GM19372 (cell line): Measurements from ENCODE around the gene NPHP4.
"Not testable (repeated sequence)": the region's sequence is repeated elsewhere in the genome, so short reads cannot be mapped to it uniquely, and the experiment has no call there.

Source experiments
- ATAC-seq: cut with Tn5 transposase; IDR thresholded peaks from one replicate; pipeline ENCODE4 v1.9.1; 2021; ENCODE audit warnings: mild to moderate bottlenecking, low read depth, moderate library complexity; ENCODE audit not compliant: unreplicated experiment

The NPHP4 gene

DNA sequence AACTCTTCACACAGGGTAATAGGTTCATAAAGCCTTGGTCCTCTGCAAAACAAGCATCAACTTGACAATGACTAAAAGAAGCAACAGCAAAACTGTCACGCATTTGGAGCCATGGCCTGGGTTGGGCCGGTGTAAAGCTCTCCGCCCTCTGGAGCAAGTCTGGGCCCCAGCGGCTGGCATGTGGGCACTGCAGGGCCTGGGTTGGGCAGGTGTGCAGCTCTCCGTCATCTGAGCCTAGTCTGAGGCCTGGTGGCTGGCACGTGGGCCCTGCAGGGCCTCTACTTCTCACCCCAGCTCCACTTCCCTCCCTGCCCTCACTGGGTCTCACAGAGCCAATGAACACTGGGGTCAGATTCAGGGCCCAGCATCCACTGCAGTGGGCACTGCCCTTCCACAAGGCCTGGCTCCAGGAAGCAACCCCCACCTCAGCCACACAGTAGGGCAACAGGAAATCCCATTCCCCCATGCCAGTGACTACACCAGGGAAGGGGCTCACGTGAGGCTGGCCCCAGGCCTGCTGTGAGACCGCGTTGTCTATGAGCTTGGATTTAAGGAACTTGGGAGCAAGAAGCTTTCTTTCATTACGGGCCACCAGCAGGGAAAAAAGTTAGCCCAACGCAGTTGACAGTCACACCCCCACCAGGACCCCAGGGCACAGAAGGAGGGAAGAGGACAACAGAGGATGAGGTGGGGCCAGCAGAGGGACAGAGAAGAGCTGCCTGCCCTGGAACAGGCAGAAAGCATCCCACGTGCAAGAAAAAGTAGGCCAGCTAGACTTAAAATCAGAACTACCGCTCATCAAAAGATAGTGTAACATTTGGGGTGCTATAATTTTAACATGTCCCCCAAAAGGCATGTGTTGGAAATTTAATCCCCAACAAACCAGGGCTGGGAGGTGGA is 52.7 kb downstream of the NPHP4 start:
- ATAC-seq, result no peak

DNA sequence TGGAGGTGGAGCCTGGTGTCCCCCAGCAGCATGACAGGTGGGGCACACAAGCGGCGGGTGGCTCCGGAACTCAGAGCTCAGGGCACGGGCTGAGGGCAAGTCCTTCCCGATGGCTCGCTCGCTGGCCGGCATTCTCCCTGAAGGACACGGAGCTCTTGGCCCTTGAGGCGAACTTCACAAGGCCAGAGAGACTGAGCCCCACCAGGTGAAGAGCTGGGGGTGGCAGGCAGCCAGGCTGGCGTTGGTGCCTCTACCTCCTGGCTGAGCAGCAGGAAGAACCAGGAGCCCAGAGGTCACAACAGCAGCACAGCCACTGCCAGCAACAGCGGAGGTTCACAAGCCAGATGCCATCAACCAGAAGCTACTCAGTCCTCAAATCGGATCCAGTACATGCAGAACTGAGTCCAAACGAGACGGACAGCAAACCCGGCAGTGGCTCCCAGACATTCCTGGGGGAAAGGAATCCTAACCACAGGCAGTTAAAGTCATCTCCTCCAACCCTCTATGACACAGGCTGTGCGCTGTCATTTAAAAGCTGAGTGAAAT is 54.1 kb downstream of the NPHP4 start:
- no peak for ATAC-seq

DNA sequence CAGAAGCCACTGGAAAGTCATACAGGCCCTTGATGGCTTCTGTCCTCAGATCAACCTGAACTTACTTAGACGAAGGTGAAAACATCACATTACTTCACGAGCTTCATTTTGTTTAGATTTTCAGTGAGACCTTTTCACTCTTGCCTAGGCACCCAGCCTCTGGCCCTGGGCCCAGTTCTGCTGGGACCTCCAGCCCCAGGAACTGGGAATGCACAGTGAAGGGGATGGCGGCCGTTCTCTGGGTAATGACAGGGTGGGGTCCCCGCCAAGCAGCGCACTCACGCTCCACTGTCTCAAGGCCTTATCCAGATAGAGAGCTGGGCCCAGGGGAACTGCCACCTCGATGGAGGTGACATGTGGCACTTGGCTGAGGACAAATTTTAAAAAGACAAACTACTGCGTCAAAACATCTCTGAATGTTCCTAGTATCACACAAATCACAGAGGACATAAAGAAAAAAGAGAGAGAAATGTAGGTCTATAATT is 54.8 kb downstream of the NPHP4 start:
- ATAC-seq, result no peak

DNA sequence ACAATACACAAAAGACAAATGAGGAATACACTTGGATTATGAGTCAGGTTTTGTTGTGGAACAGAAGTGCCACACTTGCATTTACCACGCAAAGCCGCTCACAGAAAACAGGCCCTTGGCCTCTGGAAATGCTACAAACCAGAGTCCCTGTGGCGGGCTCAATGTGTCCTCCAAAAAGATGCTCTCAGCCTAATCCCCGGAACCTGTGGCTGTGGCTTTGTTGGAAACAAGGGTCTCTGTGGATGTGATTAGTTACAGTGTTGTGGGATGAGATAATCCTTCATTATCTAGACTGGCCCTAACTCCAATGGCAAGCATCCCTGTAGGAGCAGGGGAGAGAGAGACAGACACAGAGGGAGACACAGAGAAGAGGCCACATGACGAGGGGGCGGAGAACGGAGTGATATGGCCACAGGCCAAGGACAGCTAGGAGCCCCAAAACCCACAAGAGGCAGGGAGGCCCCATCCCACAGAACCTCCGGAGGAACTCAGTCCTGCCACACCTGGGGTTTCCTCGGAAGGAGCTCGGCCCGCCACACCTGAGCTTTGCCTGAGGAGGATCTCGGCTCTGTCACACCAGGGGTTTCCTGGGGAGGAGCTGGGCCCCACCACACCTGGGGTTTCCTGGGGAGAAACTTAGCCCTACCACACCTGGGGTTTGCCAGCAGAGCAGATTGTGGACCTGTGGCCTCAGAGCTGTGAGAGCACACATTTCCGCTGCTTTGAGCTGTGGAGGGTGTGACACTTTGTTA is 55.4 kb downstream of the NPHP4 start:
- ATAC-seq, result no peak

DNA sequence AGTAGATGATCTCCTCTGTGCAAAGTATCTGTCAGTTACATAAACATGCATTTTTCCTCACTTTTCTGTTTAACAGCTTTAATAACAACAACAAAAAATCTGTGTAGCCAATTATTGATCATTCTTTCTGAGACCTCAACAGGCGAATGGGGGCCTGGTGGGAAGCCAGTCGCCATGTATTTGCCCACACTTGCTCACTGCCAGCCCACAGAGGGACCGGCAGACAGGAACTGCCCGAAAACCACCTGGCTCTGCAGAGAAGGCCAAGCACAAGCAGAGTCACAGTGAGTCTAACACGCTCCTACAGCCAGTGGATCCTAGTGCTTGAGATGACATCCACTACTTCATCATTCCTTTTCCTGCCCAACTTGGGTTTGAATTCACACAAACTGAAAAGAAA is 56.1 kb downstream of the NPHP4 start:
- ATAC-seq, result no peak

DNA sequence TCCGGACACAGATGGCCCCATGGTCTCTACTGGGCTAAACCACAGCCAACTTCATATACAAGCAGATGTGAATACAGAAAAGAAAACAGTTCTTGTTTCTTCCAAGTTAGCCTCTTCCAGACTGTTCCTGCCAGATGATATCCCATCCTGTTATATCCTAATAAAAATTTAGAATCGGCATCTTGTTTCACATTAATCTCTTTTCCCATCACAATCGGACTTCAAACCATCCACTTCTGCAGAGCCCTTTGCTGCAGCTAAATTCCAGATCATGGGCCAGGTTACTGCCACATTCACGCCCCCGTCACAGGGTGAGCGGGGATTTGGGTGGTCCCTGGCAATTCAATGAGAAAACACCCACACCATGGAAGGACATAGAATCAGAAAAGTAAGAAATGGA is 57.2 kb downstream of the NPHP4 start:
- ATAC-seq, result no peak

DNA sequence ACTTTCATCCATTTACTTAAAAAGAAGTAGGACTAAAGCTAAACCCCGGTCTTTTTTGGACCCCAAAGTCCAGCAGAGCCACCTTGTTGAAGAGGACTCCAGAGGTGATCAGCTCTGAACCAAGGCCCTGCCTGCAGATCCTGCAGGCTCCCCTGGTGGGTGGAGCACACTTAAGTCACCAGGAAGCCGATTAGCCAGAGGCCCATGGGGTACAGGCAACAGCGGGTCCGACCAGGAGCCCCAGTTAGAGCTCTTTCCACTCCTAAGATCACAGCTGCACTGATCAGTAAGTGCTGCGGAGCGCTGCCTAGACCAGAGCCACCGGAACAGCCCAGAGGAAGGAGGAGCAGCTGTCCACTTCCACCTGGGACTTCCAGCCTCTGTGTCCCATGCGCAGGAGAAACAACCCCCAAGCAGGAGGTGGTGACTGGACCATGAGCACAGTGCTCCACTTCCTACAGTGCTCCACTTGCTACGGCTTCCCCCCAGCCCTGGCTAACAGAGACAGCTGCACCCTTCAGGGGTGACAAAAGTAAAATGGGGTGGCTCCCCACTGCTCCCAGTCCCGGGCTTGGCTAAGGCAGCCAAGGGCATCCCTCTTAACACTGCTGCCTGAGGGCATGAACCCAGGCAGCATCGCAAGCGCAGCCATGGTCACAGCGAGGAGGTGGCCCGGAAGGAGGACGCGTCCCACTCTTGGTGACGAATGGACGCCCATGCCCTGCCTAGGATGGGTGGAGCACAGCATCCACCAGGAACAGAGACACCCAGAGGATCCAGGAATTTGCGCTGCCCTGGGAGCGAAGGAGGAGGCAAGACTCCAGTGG is 58.0 kb downstream of the NPHP4 start:
- ATAC-seq, result no peak

DNA sequence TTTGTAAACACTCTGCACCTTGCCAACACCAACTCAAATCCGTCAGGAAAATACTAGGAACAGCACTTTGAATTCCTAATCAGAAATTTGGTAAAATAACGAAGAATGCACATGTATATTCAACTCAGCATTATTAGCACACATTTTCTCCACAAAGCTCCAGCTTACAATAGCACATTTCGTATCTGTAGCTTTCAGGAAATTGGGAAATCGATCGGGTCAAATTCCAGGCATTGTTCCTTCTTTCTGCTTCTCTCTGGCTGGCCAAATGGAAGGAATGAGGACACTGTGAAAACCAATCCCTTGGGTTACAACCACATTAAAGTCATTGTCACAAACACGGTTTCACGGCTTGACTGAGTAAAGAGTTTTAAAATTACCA is 58.6 kb downstream of the NPHP4 start:
- no peak for ATAC-seq

DNA sequence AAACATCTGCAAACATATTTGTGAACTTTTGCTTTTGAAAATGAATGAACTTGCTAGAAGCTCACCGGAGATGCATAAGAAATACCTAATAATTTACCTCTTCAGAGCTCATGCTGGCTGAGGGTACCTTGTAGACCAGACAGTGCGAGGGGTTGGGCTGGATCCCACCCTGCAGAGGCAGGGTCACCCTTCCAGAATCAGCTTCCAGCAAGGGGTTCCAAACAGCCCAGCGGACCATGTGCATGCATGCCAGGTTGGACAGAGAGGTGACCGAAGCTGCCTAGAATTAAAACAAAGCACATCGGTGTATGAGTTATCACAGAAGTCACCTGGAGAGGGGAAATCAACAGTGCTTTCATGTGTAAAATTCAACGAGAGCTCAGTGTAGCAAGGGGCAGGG is 59.2 kb downstream of the NPHP4 start:
- no peak for ATAC-seq

DNA sequence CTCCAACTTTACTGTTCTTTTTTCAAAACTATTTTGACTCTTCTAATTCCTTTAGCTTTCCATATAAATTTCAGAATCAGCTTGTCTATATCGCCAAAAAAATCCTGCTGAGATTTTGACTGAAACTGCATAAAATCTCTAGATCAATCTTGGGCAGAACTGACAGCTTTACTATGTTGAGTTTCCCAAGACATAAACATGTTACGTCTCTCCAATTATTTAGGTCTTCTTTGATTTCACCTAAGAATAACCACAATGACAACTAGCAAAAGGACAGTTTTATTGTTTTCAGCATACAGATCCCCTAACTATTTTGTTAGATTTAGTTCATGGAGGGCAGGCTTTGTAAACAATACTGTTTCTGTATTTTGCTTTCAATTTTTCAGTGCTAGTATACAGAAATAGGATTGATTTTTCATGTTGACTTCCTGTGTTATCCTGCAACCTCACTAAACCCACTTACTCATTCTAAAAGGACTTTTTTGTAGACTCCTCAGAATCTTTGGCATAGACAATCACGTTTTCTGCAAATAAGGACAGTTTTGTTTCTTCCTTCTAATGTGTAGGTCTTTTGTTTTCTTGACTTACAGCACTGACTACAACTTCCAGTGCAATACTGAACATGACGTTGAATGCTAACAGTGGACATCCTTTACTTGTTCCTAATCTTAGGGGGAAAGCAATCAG is 63.4 kb downstream of the NPHP4 start:
- ATAC-seq, result no peak

DNA sequence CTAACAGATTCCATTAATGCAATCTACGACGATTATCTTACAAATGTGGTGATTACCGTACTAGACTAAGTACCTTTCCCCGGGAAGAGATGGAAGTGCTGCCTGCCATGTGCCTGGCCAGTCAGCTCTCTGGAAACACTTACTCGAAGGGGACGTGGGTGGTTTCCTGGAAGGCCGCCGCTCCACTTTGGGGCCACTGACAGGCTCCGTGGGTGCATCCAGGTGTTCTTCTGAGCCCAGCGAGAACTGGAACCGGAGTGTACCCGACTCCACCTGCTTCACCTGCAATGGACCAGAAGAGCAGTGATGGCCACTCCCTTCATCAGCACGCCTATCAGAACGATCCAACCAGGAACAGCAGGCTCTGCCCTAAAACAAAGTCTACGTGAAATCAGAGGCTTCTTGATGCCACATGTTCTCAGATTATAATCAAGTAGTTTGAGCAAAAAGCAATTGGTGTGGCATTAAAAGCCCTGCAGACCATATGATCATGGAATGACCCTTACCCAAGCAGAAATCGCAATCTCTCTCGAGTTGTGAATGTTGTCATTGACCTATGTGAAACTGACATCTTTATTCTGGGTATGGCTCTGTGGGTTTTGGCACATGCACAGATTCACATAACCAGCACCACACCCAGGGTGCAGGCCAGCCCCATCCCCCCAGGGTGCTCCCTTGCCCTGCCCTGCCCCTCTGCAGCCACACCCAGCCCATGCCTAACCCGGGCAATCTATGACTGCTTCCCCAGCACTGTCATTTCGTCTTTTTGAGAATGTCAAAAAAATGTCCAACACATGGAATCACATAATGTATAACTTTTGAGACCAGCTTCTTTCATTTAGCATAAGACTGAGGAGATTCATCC is 64.5 kb downstream of the NPHP4 start:
- ATAC-seq, result no peak

DNA sequence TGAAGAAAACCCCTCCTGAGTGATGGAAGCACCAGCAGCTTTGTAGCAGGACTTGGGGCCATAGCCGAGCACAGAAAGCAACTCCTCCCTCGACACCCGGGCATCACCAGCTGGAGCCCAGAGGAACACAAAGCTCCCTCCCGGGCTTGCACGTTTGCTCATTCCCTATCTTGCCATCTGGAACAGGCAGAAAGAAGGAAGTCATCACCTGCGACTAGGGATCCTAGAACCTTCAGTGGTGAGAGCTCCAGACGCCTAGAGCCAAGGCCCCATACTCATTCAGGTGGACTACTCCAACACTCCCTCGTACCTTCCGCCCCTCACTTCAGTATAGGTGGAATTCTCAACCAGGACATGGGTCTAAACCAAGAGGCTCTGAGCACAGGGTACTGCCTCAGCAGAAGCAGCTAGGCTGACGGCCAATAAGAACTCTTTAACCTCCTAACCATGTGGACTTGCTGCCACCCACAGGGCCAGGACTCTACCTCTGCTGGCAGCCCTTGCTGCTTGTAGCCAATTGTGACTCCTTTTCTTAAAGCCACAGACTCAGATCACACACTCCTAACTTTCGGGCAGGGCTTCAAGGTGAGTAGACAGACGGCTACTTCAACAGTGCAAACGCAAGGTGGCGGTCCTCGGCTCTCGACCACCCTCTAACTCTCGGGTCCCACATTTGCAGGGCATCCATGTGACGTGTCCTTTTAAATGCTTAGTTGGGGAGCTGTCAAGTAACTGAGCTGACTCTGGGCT is 65.4 kb downstream of the NPHP4 start:
- ATAC-seq, result no peak

DNA sequence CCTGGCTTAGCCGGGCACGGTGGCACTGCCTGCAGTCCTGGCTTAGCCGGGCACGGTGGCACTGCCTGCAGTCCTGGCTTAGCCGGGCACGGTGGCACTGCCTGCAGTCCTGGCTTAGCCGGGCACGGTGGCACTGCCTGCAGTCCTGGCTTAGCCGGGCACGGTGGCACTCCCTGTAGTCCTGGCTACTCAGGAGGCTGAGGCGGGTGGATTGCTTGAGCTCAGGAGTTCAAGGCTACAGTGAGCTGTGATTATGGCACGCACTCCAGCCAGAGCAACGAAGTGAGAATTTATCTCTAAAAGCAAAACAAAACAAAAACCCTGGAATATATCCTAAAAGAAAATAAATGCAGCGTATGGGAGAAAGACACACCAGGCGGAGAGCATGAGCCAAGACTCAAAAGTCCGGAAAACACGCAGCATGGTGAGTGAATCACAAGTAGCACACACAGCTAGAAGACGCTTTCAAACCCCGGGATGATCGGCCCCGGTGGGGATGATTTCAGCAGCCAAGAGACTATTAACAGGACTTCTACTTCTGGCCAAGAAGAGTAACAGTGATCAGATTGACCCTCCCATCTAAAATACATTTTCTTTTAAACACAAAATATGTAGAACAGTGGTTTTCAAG is 69.4 kb downstream of the NPHP4 start:
- ATAC-seq, result not testable (repeated sequence)

DNA sequence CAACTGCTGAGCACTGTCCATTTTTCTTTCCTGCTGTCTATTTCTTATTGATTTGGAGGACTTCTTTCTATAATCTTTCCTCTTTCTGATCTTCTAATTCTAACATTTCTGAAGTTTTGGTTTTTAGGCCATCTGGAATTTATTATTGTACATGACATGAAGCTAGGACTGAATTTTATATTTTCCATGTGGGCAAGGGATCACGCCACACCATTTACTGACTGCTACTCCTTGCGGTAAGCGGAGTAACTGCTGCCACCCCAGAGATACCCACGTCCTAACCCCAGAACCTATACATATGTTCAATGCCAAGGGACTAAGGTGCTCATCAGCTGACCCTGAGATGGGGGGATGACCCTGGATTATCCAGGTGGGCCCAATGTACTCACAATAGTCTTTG is 70.6 kb downstream of the NPHP4 start:
- ATAC-seq, result no peak

DNA sequence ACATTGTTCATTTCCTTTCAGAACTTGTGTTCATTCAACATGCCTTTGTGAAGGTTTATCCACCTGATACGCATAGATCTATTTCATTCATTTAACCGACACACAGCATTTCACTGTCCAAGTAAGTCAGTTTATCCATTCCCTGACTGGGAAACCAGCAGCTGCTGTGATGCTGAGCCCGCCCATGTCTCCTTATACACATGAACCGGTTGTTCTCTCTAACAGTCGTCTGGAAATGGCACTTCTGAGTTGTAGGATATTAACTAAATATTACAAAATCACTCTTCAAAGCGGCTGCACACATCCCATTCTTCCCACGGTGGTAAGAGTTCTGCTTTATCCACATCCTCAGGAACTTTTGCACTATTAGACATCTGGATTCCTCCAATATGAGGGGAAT is 71.1 kb downstream of the NPHP4 start:
- ATAC-seq, result no peak

DNA sequence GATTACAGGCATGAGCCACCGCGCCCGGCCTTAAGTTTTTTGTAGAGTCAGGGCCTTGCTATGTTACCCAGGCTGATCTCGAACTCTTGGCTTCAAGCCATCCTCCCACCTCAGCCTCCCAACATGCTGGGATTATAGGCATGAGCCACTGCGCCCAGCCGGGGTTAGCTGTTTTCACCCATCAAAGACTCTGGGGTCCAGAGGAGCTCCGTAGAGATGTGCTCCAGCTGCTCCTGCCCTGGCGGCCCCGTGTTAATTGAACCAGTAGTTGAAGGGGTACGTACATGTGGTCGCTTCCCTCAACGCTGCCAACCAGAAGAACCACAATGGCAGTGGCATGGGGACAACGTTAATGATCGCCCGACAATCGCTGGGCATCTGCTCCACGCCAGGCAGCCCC is 72.0 kb downstream of the NPHP4 start:
- ATAC-seq, result no peak

DNA sequence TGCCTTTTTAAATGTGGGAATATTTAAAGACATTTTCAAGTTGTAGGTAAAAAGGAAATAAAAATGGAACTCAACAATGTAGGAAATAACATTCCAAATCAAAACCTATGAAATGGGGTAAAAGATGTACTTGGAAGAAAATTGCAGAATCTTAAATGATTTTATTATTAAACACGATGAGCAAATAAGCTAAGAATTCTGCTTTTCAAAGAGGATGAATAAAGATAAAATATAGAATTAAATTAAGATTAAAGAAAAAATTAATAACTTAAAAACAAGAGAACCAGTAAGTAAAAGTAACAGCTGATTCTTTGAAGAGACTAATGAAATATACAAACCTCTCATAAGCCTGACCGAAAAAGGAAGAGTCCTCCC is 74.0 kb downstream of the NPHP4 start:
- ATAC-seq, result no peak
